Astrocyte (in vitro differentiated cells and primary cell): ENCODE measurements around the gene ITGA2B. TPM values are rescaled to one million over a fixed set of nuclear protein-coding genes. Genes with fewer than 3 reads are reported as not detected.

Experiments used
- DNase-seq: peaks from one replicate; pipeline ENCODE4 v3.0.0-alpha.2; 2010; ENCODE audit warnings: low read depth
- FAIRE-seq: peaks from 2 replicates; lab custom pipeline; 2011; peaks lifted over from hg19 to GRCh38; lab: Jason Lieb, UNC
- H2AFZ ChIP-seq: 2 replicates; pipeline ENCODE4 v1.6.0; 2012; ENCODE audit warnings: low read depth, low read length, inconsistent platforms
- H3K27ac ChIP-seq: 2 replicates; pipeline ENCODE4 v1.5.1; 2011; ENCODE audit warnings: low read depth, low read length, inconsistent platforms
- H3K27me3 ChIP-seq: 2 replicates; pipeline ENCODE4 v1.6.0; 2011; ENCODE audit warnings: low read length, inconsistent platforms; ENCODE audit not compliant: insufficient read depth
- H3K36me3 ChIP-seq: 2 replicates; pipeline ENCODE4 v1.5.1; 2011; ENCODE audit warnings: low read length, inconsistent platforms; ENCODE audit not compliant: insufficient read depth
- H3K4me1 ChIP-seq: 2 replicates; pipeline ENCODE4 v1.5.1; 2011; ENCODE audit warnings: low read length, inconsistent platforms; ENCODE audit not compliant: insufficient read depth
- H3K4me2 ChIP-seq: 2 replicates; pipeline ENCODE4 v1.6.0; 2012; ENCODE audit warnings: low read length, inconsistent platforms
- H3K4me3 ChIP-seq: 2 replicates; pipeline ENCODE4 v1.5.1; 2011; ENCODE audit warnings: low read depth, mild to moderate bottlenecking, low read length, inconsistent platforms; ENCODE audit not compliant: insufficient read depth
- H3K79me2 ChIP-seq: 2 replicates; pipeline ENCODE4 v1.6.0; 2012; ENCODE audit warnings: mild to moderate bottlenecking, low read length, inconsistent platforms; ENCODE audit not compliant: insufficient read depth
- H3K9ac ChIP-seq: 2 replicates; pipeline ENCODE4 v1.6.0; 2012; ENCODE audit warnings: mild to moderate bottlenecking, low read length, inconsistent platforms
- H3K9me3 ChIP-seq: 2 replicates; pipeline ENCODE4 v1.5.1; 2012; ENCODE audit warnings: low read depth, mild to moderate bottlenecking, low read length, inconsistent platforms; ENCODE audit not compliant: insufficient read depth
- H4K20me1 ChIP-seq: 2 replicates; pipeline ENCODE4 v1.6.0; 2012; ENCODE audit warnings: low read length, inconsistent platforms; ENCODE audit not compliant: insufficient read depth
- H3K27ac Mint-ChIP-seq: one replicate; pipeline ENCODE4 v1.8.0; 2021; ENCODE audit warnings: mild to moderate bottlenecking, mixed read lengths; ENCODE audit not compliant: unreplicated experiment
- H3K27me3 Mint-ChIP-seq: one replicate; pipeline ENCODE4 v1.8.0; 2021; ENCODE audit warnings: low read depth, mixed read lengths; ENCODE audit not compliant: unreplicated experiment
- H3K36me3 Mint-ChIP-seq: one replicate; pipeline ENCODE4 v1.8.0; 2021; ENCODE audit warnings: low read depth, mixed read lengths; ENCODE audit not compliant: unreplicated experiment
- H3K4me1 Mint-ChIP-seq: one replicate; pipeline ENCODE4 v1.8.0; 2021; ENCODE audit warnings: low read depth, mixed read lengths; ENCODE audit not compliant: unreplicated experiment
- H3K4me3 Mint-ChIP-seq: one replicate; pipeline ENCODE4 v1.8.0; 2021; ENCODE audit warnings: mild to moderate bottlenecking, moderate library complexity, mixed read lengths; ENCODE audit not compliant: unreplicated experiment
- H3K9me3 Mint-ChIP-seq: one replicate; pipeline ENCODE4 v1.8.0; 2021; ENCODE audit warnings: mild to moderate bottlenecking, mixed read lengths; ENCODE audit not compliant: unreplicated experiment
- CTCF ChIP-seq: IDR thresholded peaks from 2 replicates; pipeline ENCODE4 v1.5.1; 2011; ENCODE audit warnings: low read depth, mild to moderate bottlenecking, inconsistent platforms, low read length, moderate library complexity; ENCODE audit not compliant: insufficient read depth
- EZH2 ChIP-seq: IDR thresholded peaks from 2 replicates; pipeline ENCODE4 v1.6.1; 2012; ENCODE audit warnings: mild to moderate bottlenecking, low read length, inconsistent platforms; ENCODE audit not compliant: insufficient read depth
- total RNA-seq: library from RNA; stranded (reverse); gene quantifications from 2 replicates; pipeline ENCODE4 v1.2.1, GENCODE V29; 2021

Gene ITGA2B
- total RNA-seq, 1 donor from 2014 or later, result 0.68 TPM

GRCh38 chr17:44327715-44328449 lies 61.6 kb downstream of the ITGA2B start:
- H3K4me2 ChIP-seq, result no peak overlapping the region
- Mint-ChIP-seq H3K27ac (no peak overlapping the region), H3K36me3 (no peaks in the 10 kb centered on the region), H3K4me1 (peaks cover 2% of the 10 kb centered on the region), H3K27me3 (peaks cover 5% of the 10 kb centered on the region), H3K4me3 (peak overlapping the region; percentile 27), H3K9me3 (no peaks in the 10 kb centered on the region)
- H3K9ac ChIP-seq, result no peak overlapping the region
- H3K79me2 ChIP-seq, result peaks cover 14% of the 10 kb centered on the region
- H3K27me3 ChIP-seq, result no peaks in the 10 kb centered on the region
- no peaks in the 10 kb centered on the region for H3K36me3 ChIP-seq
- no peak for TF ChIP-seq CTCF
- TF ChIP-seq EZH2, result no peak
- no peak overlapping the region for H3K27ac ChIP-seq
- H4K20me1 ChIP-seq, result no peaks in the 10 kb centered on the region
- H3K4me1 ChIP-seq, result peaks cover 10% of the 10 kb centered on the region
- no peak overlapping the region for H3K4me3 ChIP-seq
- H2AFZ ChIP-seq, result no peak overlapping the region
- DNase-seq, result no peak
- no peaks in the 10 kb centered on the region for H3K9me3 ChIP-seq
- no peak for FAIRE-seq

- Histone ChIP-seq H3K4me2 (peak overlapping the region; percentile 30), H3K4me1 (peaks cover 10% of the 10 kb centered on the region), H4K20me1 (peaks cover 4% of the 10 kb centered on the region), H3K9me3 (no peaks in the 10 kb centered on the region), H3K4me3 (no peak overlapping the region), H3K9ac (no peak overlapping the region), H3K79me2 (peaks cover 19% of the 10 kb centered on the region), H2AFZ (no peak overlapping the region), H3K27me3 (no peaks in the 10 kb centered on the region), H3K27ac (no peak overlapping the region), H3K36me3 (no peaks in the 10 kb centered on the region)
- peak overlapping the region; percentile 62 for H3K27ac Mint-ChIP-seq
- no peak overlapping the region for H3K4me3 Mint-ChIP-seq
- peaks cover 2% of the 10 kb centered on the region for H3K4me1 Mint-ChIP-seq
- peaks cover 3% of the 10 kb centered on the region for H3K27me3 Mint-ChIP-seq
- DNase-seq, result peak; percentile 95
- no peak for TF ChIP-seq EZH2
- TF ChIP-seq CTCF, result no peak
- no peaks in the 10 kb centered on the region for H3K36me3 Mint-ChIP-seq
- FAIRE-seq, result no peak
- no peaks in the 10 kb centered on the region for H3K9me3 Mint-ChIP-seq
Measured at GRCh38 chr17:44326861-44327444, 62.5 kb downstream of the ITGA2B start.
